Retinal pigment epithelial cell (primary cell): Measurements from ENCODE around the gene GIPC3.

Experiments
- DNase-seq: peaks from one replicate; pipeline ENCODE4 v3.0.0-alpha.2; 2010; ENCODE audit warnings: low read depth
- H3K4me3 ChIP-seq: 2 replicates; pipeline ENCODE4 v1.5.1; 2011; ENCODE audit warnings: mild to moderate bottlenecking, low read length, control low read depth, moderate library complexity
- CTCF ChIP-seq: conservative IDR thresholded peaks from 2 replicates; pipeline ENCODE4 v1.5.1; 2011; ENCODE audit warnings: low read depth, low read length, control low read depth, inconsistent platforms

GIPC3 gene

GRCh38 chr19:3538258-3538929 lies 46.9 kb upstream of the GIPC3 start:
- no peak overlapping the region for H3K4me3 ChIP-seq
- TF ChIP-seq CTCF = no peak
- DNase-seq = no peak

- H3K4me3 ChIP-seq = no peak within 1 kb of the TSS
- no peak for TF ChIP-seq CTCF
- DNase-seq = no peak
Observed at GRCh38 chr19:3538965-3539755, 46.1 kb upstream of the GIPC3 start, which contains the start of gene TEKTIP1. TEKTIP1 (plus strand) TSS chr19:3539174; CDS start chr19:3539178, 4 bp downstream.

- no peak overlapping the region for H3K4me3 ChIP-seq
- no peak for DNase-seq
- no peak for TF ChIP-seq CTCF
Observed at GRCh38 chr19:3539756-3540118, 45.5 kb upstream of the GIPC3 start.

GRCh38 chr19:3543150-3544057 lies 41.9 kb upstream of the GIPC3 start:
- DNase-seq = no peak
- H3K4me3 ChIP-seq = no peak overlapping the region
- no peak for TF ChIP-seq CTCF

GRCh38 chr19:3544058-3544376 lies 41.3 kb upstream of the GIPC3 start:
- DNase-seq = no peak
- TF ChIP-seq CTCF = no peak
- H3K4me3 ChIP-seq = no peak overlapping the region

GRCh38 chr19:3544742-3545668 lies 40.3 kb upstream of the GIPC3 start:
- DNase-seq = no peak
- peak; percentile 97 for TF ChIP-seq CTCF
- H3K4me3 ChIP-seq = no peak overlapping the region
